Karpas-422 (cell line): Measurements from ENCODE around the gene RAD51. TPM values are rescaled to one million over a fixed set of nuclear protein-coding genes. Genes with fewer than 3 reads are reported as not detected.

Source experiments
- DNase-seq: peaks from one replicate; pipeline ENCODE4 v3.0.0-alpha.2; 2015
- H2AFZ ChIP-seq: fragments of 200-600 bp; sonication (generic); 2 replicates; pipeline ENCODE4 v1.6.1; 2014; ENCODE audit warnings: antibody characterized with exemption, low read length, mixed read lengths
- H3K27ac ChIP-seq: fragments of 200-600 bp; sonication (generic); 2 replicates; pipeline ENCODE4 v1.5.1; 2014; ENCODE audit warnings: mild to moderate bottlenecking, low read length, moderate library complexity
- H3K27me3 ChIP-seq: fragments of 200-600 bp; sonication (generic); 2 replicates; pipeline ENCODE4 v1.6.1; 2014; ENCODE audit warnings: low read length, mixed read lengths
- H3K36me3 ChIP-seq: fragments of 200-600 bp; sonication (generic); 2 replicates; pipeline ENCODE4 v1.6.1; 2014; ENCODE audit warnings: low read length, mixed read lengths; ENCODE audit not compliant: insufficient read depth
- H3K4me1 ChIP-seq: fragments of 200-600 bp; sonication (generic); 2 replicates; pipeline ENCODE4 v1.6.1; 2014; ENCODE audit warnings: mild to moderate bottlenecking, low read length, mixed read lengths
- H3K4me2 ChIP-seq: fragments of 200-600 bp; sonication (generic); 2 replicates; pipeline ENCODE4 v1.6.1; 2014; ENCODE audit warnings: low read length, low read depth, mild to moderate bottlenecking; ENCODE audit not compliant: poor library complexity, severe bottlenecking
- H3K4me3 ChIP-seq: fragments of 200-600 bp; sonication (generic); 2 replicates; pipeline ENCODE4 v1.5.1; 2014; ENCODE audit warnings: mild to moderate bottlenecking, antibody characterized with exemption, low read length, mixed read lengths
- H3K79me2 ChIP-seq: fragments of 200-600 bp; sonication (generic); 2 replicates; pipeline ENCODE4 v1.6.1; 2014; ENCODE audit warnings: mild to moderate bottlenecking, low read length, mixed read lengths
- H3K9ac ChIP-seq: fragments of 200-600 bp; sonication (generic); 2 replicates; pipeline ENCODE4 v1.6.0; 2014; ENCODE audit warnings: low read length
- H3K9me2 ChIP-seq: fragments of 200-600 bp; sonication (generic), shearing (Covaris generic); replicated peaks from 2 replicates; pipeline ENCODE4 v1.6.0; 2014; ENCODE audit warnings: mild to moderate bottlenecking, low read length, moderate library complexity; ENCODE audit not compliant: insufficient read depth
- H3K9me3 ChIP-seq: fragments of 300-700, 200-600 bp; sonication (generic); 2 replicates; pipeline ENCODE4 v1.6.1; 2014; ENCODE audit warnings: low read length, mixed read lengths
- H4K20me1 ChIP-seq: fragments of 200-600 bp; sonication (generic); 2 replicates; pipeline ENCODE4 v1.6.1; 2014; ENCODE audit warnings: mild to moderate bottlenecking, antibody characterized with exemption, low read length, low read depth; ENCODE audit not compliant: insufficient read depth
- total RNA-seq: library from RNA; depleted of rRNA; stranded (reverse); fragments of >200 nt; shearing (Covaris generic); gene quantifications from 2 replicates; pipeline ENCODE4 v1.2.3, GENCODE V29; 2014; ENCODE audit warnings: low replicate concordance

RAD51 gene
- total RNA-seq, 1 experiment from 2014 or later, result 8.6 TPM

- DNase-seq, result no peak
- H3K9me3 ChIP-seq, result no peaks in the 10 kb centered on the region
- peak overlapping the region; percentile 44; the same call in 1 of the 2 replicates for H3K4me3 ChIP-seq
- H3K79me2 ChIP-seq, result peaks cover 2% of the 10 kb centered on the region; the same call in 1 of the 2 replicates
- H3K4me2 ChIP-seq, result peak overlapping the region; percentile 70
- peaks cover 63% of the 10 kb centered on the region for H3K4me1 ChIP-seq
- H4K20me1 ChIP-seq, result peaks cover 6% of the 10 kb centered on the region; the same call in 1 of the 2 replicates
- H3K27ac ChIP-seq, result peak overlapping the region; percentile 96; the same call in 1 of the 2 replicates
- H2AFZ ChIP-seq, result no peak overlapping the region
- no peaks in the 10 kb centered on the region for H3K9me2 ChIP-seq
- peak overlapping the region; percentile 65 for H3K9ac ChIP-seq
- H3K36me3 ChIP-seq, result peaks cover 6% of the 10 kb centered on the region
- H3K27me3 ChIP-seq, result no peaks in the 10 kb centered on the region
These were observed 76.3 kb downstream of the RAD51 start for GRCh38 chr15:40771242-40771641.

GRCh38 chr15:40772014-40772413, 77.0 kb downstream of the RAD51 start:
- Histone ChIP-seq H3K4me3 (no peak overlapping the region), H2AFZ (no peak overlapping the region), H3K9me2 (no peaks in the 10 kb centered on the region), H4K20me1 (peaks cover 6% of the 10 kb centered on the region; the same call in 1 of the 2 replicates), H3K9me3 (no peaks in the 10 kb centered on the region), H3K36me3 (peaks cover 6% of the 10 kb centered on the region), H3K79me2 (no peaks in the 10 kb centered on the region; the same call in 1 of the 2 replicates), H3K27ac (no peak overlapping the region), H3K4me1 (peaks cover 55% of the 10 kb centered on the region), H3K27me3 (no peaks in the 10 kb centered on the region), H3K4me2 (no peak overlapping the region), H3K9ac (no peak overlapping the region)
- no peak for DNase-seq

GRCh38 chr15:40773496-40773895, 78.5 kb downstream of the RAD51 start:
- Histone ChIP-seq H3K79me2 (no peaks in the 10 kb centered on the region), H3K4me2 (no peak overlapping the region), H3K4me1 (peaks cover 40% of the 10 kb centered on the region), H3K9me2 (no peaks in the 10 kb centered on the region), H3K27me3 (no peaks in the 10 kb centered on the region), H3K9me3 (no peaks in the 10 kb centered on the region), H3K9ac (no peak overlapping the region), H3K4me3 (no peak overlapping the region), H3K36me3 (peaks cover 3% of the 10 kb centered on the region; the same call in 1 of the 2 replicates), H4K20me1 (peaks cover 6% of the 10 kb centered on the region; the same call in 1 of the 2 replicates), H3K27ac (no peak overlapping the region), H2AFZ (no peak overlapping the region)
- DNase-seq, result no peak

GRCh38 chr15:40773902-40774301, 78.9 kb downstream of the RAD51 start:
- H3K4me1 ChIP-seq, result peaks cover 36% of the 10 kb centered on the region
- H3K4me2 ChIP-seq, result no peak overlapping the region

GRCh38 chr15:40775007-40775406, 80.0 kb downstream of the RAD51 start:
- Histone ChIP-seq H4K20me1 (peaks cover 6% of the 10 kb centered on the region; the same call in 1 of the 2 replicates), H3K4me3 (no peak overlapping the region), H3K9me2 (no peaks in the 10 kb centered on the region), H3K4me1 (peaks cover 27% of the 10 kb centered on the region), H3K4me2 (no peak overlapping the region), H3K27ac (no peak overlapping the region), H3K27me3 (no peaks in the 10 kb centered on the region), H3K9me3 (no peaks in the 10 kb centered on the region), H3K79me2 (no peaks in the 10 kb centered on the region), H3K36me3 (peaks cover 3% of the 10 kb centered on the region; the same call in 1 of the 2 replicates), H3K9ac (no peak overlapping the region), H2AFZ (no peak overlapping the region)
- no peak for DNase-seq

More at GRCh38 chr15:40773902-40774301, 78.9 kb downstream of the RAD51 start:
- no peak for DNase-seq
- peaks cover 6% of the 10 kb centered on the region; the same call in 1 of the 2 replicates for H4K20me1 ChIP-seq
- H3K9me2 ChIP-seq, result no peaks in the 10 kb centered on the region
- no peaks in the 10 kb centered on the region for H3K9me3 ChIP-seq
- H3K36me3 ChIP-seq, result peaks cover 3% of the 10 kb centered on the region; the same call in 1 of the 2 replicates
- no peak overlapping the region for H2AFZ ChIP-seq
- H3K27me3 ChIP-seq, result no peaks in the 10 kb centered on the region
- no peak overlapping the region for H3K9ac ChIP-seq
- H3K27ac ChIP-seq, result no peak overlapping the region
- no peak overlapping the region for H3K4me3 ChIP-seq
- no peaks in the 10 kb centered on the region for H3K79me2 ChIP-seq

- peaks cover 6% of the 10 kb centered on the region; the same call in 1 of the 2 replicates for H4K20me1 ChIP-seq
- H3K4me3 ChIP-seq, result no peak overlapping the region
- H3K9ac ChIP-seq, result no peak overlapping the region
- H3K27me3 ChIP-seq, result no peaks in the 10 kb centered on the region
- peaks cover 3% of the 10 kb centered on the region; the same call in 1 of the 2 replicates for H3K36me3 ChIP-seq
- no peak overlapping the region for H3K27ac ChIP-seq
- H3K4me2 ChIP-seq, result no peak overlapping the region
- peaks cover 18% of the 10 kb centered on the region for H3K4me1 ChIP-seq
- H3K79me2 ChIP-seq, result no peaks in the 10 kb centered on the region
- no peak overlapping the region for H2AFZ ChIP-seq
- DNase-seq, result no peak
- H3K9me3 ChIP-seq, result no peaks in the 10 kb centered on the region
- no peaks in the 10 kb centered on the region for H3K9me2 ChIP-seq
These were observed 81.0 kb downstream of the RAD51 start for GRCh38 chr15:40775740-40776536.

- no peak overlapping the region for H3K27ac ChIP-seq
- H4K20me1 ChIP-seq, result peaks cover 6% of the 10 kb centered on the region; the same call in 1 of the 2 replicates
- no peak overlapping the region for H2AFZ ChIP-seq
- H3K4me2 ChIP-seq, result no peak overlapping the region
- H3K27me3 ChIP-seq, result no peaks in the 10 kb centered on the region
- H3K36me3 ChIP-seq, result peaks cover 3% of the 10 kb centered on the region; the same call in 1 of the 2 replicates
- no peaks in the 10 kb centered on the region for H3K9me2 ChIP-seq
- no peak overlapping the region for H3K9ac ChIP-seq
- H3K4me1 ChIP-seq, result peaks cover 11% of the 10 kb centered on the region
- H3K4me3 ChIP-seq, result no peak overlapping the region
- H3K9me3 ChIP-seq, result no peaks in the 10 kb centered on the region
- DNase-seq, result no peak
- H3K79me2 ChIP-seq, result no peaks in the 10 kb centered on the region
These were observed 81.7 kb downstream of the RAD51 start for GRCh38 chr15:40776537-40777141.
